HCT116 (cell line): ENCODE data around the gene ELOVL5. TPM values are rescaled to one million over a fixed set of nuclear protein-coding genes. Genes with fewer than 3 reads are reported as not detected.

Source experiments
- ATAC-seq: fragments of 200-7000 bp; cut with Tn5 transposase; 2 replicates; pipeline ENCODE4 v1.9.1; 2020; ENCODE audit warnings: mild to moderate bottlenecking, moderate library complexity
- BruUV-seq: library from RNA; stranded (reverse); fragments of 400-500 nt; replicated peaks from 2 replicates; lab custom pipeline; 2021; lab: Mats Ljungman, UMichigan
- CTCF ChIA-PET: fragments of 300-600 bp; sonication (Branson Sonifier 250); formaldehyde crosslinking; loops from one replicate; lab custom pipeline; 2021; ENCODE audit warnings: antibody characterized with exemption; lab: Charles Lee
- POLR2A ChIA-PET: fragments of 300-600, 350-600 bp; sonication (Branson Sonifier 250); formaldehyde crosslinking; loops from one replicate; lab custom pipeline; 2021; ENCODE audit warnings: antibody characterized with exemption; lab: Charles Lee
- RAD21 ChIA-PET, 2 experiments: fragments of 300-600 bp; sonication (Branson Sonifier 250); formaldehyde crosslinking; loops; one replicate each; lab custom pipeline; 2023; ENCODE audit warnings: low total read pairs in 2 of 2; ENCODE audit not compliant: uncharacterized antibody in 2 of 2, unreplicated experiment in 2 of 2, low non-redundant PET in 1 of 2; lab: Charles Lee
- DNase-seq: peaks from one replicate; pipeline ENCODE4 v3.0.0-alpha.2; 2010; ENCODE audit warnings: low read depth, low spot score
- H2AFZ ChIP-seq: fragments of 200-600 bp; shearing (Covaris generic), sonication (generic); 2 replicates; pipeline ENCODE4 v1.6.1; 2017; ENCODE audit warnings: low read depth, mixed run types, mixed read lengths, antibody characterized with exemption, low read length; ENCODE audit not compliant: poor library complexity, severe bottlenecking
- H3K27ac ChIP-seq: 2 replicates; pipeline ENCODE4 v1.5.1; 2012; ENCODE audit warnings: low read depth, low read length
- H3K27me3 ChIP-seq: fragments of 200-600 bp; sonication (generic); 2 replicates; pipeline ENCODE4 v1.6.1; 2016; ENCODE audit warnings: mixed run types, low read length, mixed read lengths; ENCODE audit not compliant: insufficient read depth
- H3K36me3 ChIP-seq, 2 experiments: fragments of 200-500 bp in 1 of 2; fragments of 200-600 bp in 1 of 2; sonication (Bioruptor generic) in 1 of 2; sonication (generic) in 1 of 2; 2 replicates each; pipeline versions ENCODE4 v1.5.1 to v1.6.1; 2014 to 2016; ENCODE audit warnings: low read length in 2 of 2, inconsistent platforms in 1 of 2, mixed read lengths in 1 of 2, mixed run types in 1 of 2; ENCODE audit not compliant: insufficient read depth in 2 of 2, control insufficient read depth in 1 of 2
- H3K4me1 ChIP-seq, 2 experiments: fragments of 200-600 bp in 1 of 2; sonication (generic) in 1 of 2; 2 replicates each; pipeline versions ENCODE4 v1.5.1 to v1.6.1; 2012 to 2017; ENCODE audit warnings: low read length in 2 of 2, inconsistent platforms in 1 of 2, mild to moderate bottlenecking in 1 of 2, mixed read lengths in 1 of 2, mixed run types in 1 of 2, moderate library complexity in 1 of 2; ENCODE audit not compliant: insufficient read depth in 2 of 2, control insufficient read depth in 1 of 2
- H3K4me2 ChIP-seq: fragments of 200-600 bp; sonication (generic); 2 replicates; pipeline ENCODE4 v1.6.1; 2017; ENCODE audit warnings: mixed run types, low read length, mixed read lengths
- H3K4me3 ChIP-seq, 2 experiments: fragments of 200-600 bp in 1 of 2; sonication (generic) in 1 of 2; replicated peaks in 1 of 2; 2 replicates each; pipeline ENCODE4 v1.5.1; 2011 to 2016; ENCODE audit warnings: low read length in 2 of 2, control low read depth in 1 of 2, low read depth in 1 of 2, mild to moderate bottlenecking in 1 of 2, mixed read lengths in 1 of 2, mixed run types in 1 of 2
- H3K79me2 ChIP-seq: fragments of 200-600 bp; sonication (generic); 2 replicates; pipeline ENCODE4 v1.6.1; 2017; ENCODE audit warnings: mild to moderate bottlenecking, mixed run types, low read length, moderate library complexity, mixed read lengths; ENCODE audit not compliant: insufficient read depth
- H3K9ac ChIP-seq: fragments of 200-600 bp; sonication (generic); 2 replicates; pipeline ENCODE4 v1.6.1; 2016; ENCODE audit warnings: low read length, mixed read lengths
- H3K9me2 ChIP-seq: fragments of 200-600 bp; sonication (generic), shearing (Covaris generic); 2 replicates; pipeline ENCODE4 v1.6.1; 2017; ENCODE audit warnings: mixed run types, mild to moderate bottlenecking, moderate library complexity; ENCODE audit not compliant: insufficient read depth
- H3K9me3 ChIP-seq, 2 experiments: fragments of 200-500 bp in 1 of 2; fragments of 200-600 bp in 1 of 2; sonication (Bioruptor generic) in 1 of 2; sonication (generic) in 1 of 2; 2 replicates each; pipeline ENCODE4 v1.6.1; 2014 to 2017; ENCODE audit warnings: low read length in 2 of 2, mixed read lengths in 2 of 2, inconsistent platforms in 1 of 2, low read depth in 1 of 2, mild to moderate bottlenecking in 1 of 2, mixed run types in 1 of 2, moderate library complexity in 1 of 2; ENCODE audit not compliant: control insufficient read depth in 1 of 2, insufficient read depth in 1 of 2
- H4K20me1 ChIP-seq: fragments of 200-600 bp; sonication (generic), shearing (Covaris generic); 2 replicates; pipeline ENCODE4 v1.6.1; 2017; ENCODE audit warnings: mixed run types, mild to moderate bottlenecking, moderate library complexity; ENCODE audit not compliant: insufficient read depth
- ELF1 ChIP-seq: IDR thresholded peaks from 2 replicates; pipeline ENCODE4 v1.6.1; 2012; ENCODE audit warnings: low read depth, borderline replicate concordance
- EZH2phosphoT487 ChIP-seq: fragments of 200-600 bp; IDR thresholded peaks from 2 replicates; pipeline ENCODE4 v1.6.1; 2018; ENCODE audit warnings: antibody characterized with exemption, borderline replicate concordance
- JUND ChIP-seq: IDR thresholded peaks from 2 replicates; pipeline ENCODE4 v1.6.1; 2012
- POLR2A ChIP-seq: IDR thresholded peaks from 2 replicates; pipeline ENCODE4 v1.7.0; 2011; ENCODE audit warnings: borderline replicate concordance; ENCODE audit not compliant: insufficient read depth, insufficient read length; ENCODE audit errors: extremely low read depth
- POLR2AphosphoS5 ChIP-seq: IDR thresholded peaks from 2 replicates; pipeline ENCODE4 v1.6.1; 2011; ENCODE audit warnings: mild to moderate bottlenecking, low read depth, low read length, moderate library complexity
- SIN3A ChIP-seq: IDR thresholded peaks from 2 replicates; pipeline ENCODE4 v1.6.1; 2012; ENCODE audit warnings: low read depth
- SP1 ChIP-seq: IDR thresholded peaks from 2 replicates; pipeline ENCODE4 v1.6.1; 2012; ENCODE audit warnings: low read depth
- TCF7L2 ChIP-seq: IDR thresholded peaks from 2 replicates; pipeline ENCODE4 v1.7.0; 2011; ENCODE audit warnings: borderline replicate concordance, inconsistent platforms; ENCODE audit not compliant: insufficient read depth, insufficient read length; ENCODE audit errors: extremely low read depth
- YY1 ChIP-seq: IDR thresholded peaks from 2 replicates; pipeline ENCODE4 v1.6.1; 2011; ENCODE audit warnings: low read length, low read depth, moderate library complexity, mild to moderate bottlenecking; ENCODE audit not compliant: insufficient replicate concordance; ENCODE audit errors: extremely low read depth
- ZNF274 ChIP-seq: fragments of 200-500 bp; sonication (Bioruptor generic); IDR thresholded peaks from 2 replicates; pipeline ENCODE4 v1.6.1; 2014; ENCODE audit warnings: mild to moderate bottlenecking, low read depth, low read length, inconsistent platforms
- intact Hi-C: fragments of 100-400 bp; cut with micrococcal nuclease; formaldehyde crosslinking; loops from 2 replicates; pipeline ENCODE4 v1.10.0; 2022
- total RNA-seq: library from RNA; stranded (reverse); gene quantifications from one replicate; pipeline ENCODE4 v1.2.1, GENCODE V29; 2021; ENCODE audit not compliant: unreplicated experiment
- TF ChIP-seq, protein P1 (sequence below): IDR thresholded peaks from 2 replicates; pipeline ENCODE4 v1.6.1; 2011; ENCODE audit warnings: mild to moderate bottlenecking, low read length, moderate library complexity; ENCODE audit not compliant: insufficient replicate concordance; ENCODE audit errors: extremely low read depth
- TF ChIP-seq, protein P2 (sequence below), 3 experiments: fragments of 200-600 bp in 1 of 3; sonication (generic) in 1 of 3; IDR thresholded peaks in 2 of 3; conservative IDR thresholded peaks in 1 of 3; 2 replicates each; pipeline ENCODE4 v1.5.1; 2012 to 2017; ENCODE audit warnings: low read depth in 2 of 3, low read length in 2 of 3, antibody characterized with exemption in 1 of 3, borderline replicate concordance in 1 of 3, control low read depth in 1 of 3, mild to moderate bottlenecking in 1 of 3, mixed read lengths in 1 of 3, mixed run types in 1 of 3, moderate library complexity in 1 of 3; ENCODE audit not compliant: insufficient read depth in 1 of 3

The ELOVL5 gene
- total RNA-seq, 1 experiment from 2014 or later: 85.3 TPM

DNA sequence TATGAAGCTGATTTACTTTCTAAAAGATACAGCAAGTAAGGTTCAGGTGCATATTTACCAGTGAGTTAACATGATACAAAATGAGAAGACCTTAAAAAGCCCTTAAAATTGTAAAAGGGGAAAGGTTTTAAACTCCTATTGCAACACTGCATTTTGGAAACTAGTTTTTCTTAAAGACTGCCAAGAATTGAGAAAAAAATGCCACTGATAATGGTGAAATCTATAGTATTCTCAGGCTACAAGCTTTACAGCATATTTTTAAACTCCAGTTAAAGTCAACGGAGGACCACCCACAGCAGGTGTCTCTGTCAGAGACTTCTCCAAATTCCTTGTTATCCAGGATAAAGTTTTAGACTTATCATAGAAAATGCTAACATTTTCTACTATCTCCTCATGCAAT lies 53.6 kb downstream of the ELOVL5 start:
- H3K4me1 ChIP-seq: no peaks in the 10 kb centered on the region
- no peak overlapping the region for H3K4me2 ChIP-seq
- H3K36me3 ChIP-seq: no peaks in the 10 kb centered on the region
- H3K27ac ChIP-seq: no peak overlapping the region
- no peak overlapping the region for H3K4me3 ChIP-seq
- ATAC-seq: no peak
- ChIA-PET RAD21 (no interaction called here), POLR2A (no interaction called here), CTCF (no interaction called here)
- no peak overlapping the region for H3K9ac ChIP-seq
- H3K9me2 ChIP-seq: no peaks in the 10 kb centered on the region
- DNase-seq: no peak
- H3K9me3 ChIP-seq: no peaks in the 10 kb centered on the region
- H3K79me2 ChIP-seq: peaks cover 42% of the 10 kb centered on the region
- no TSS peak for BruUV-seq
- H2AFZ ChIP-seq: no peak overlapping the region
- no peaks in the 10 kb centered on the region for H3K27me3 ChIP-seq
- intact Hi-C loops: no loop called here
- H4K20me1 ChIP-seq: no peaks in the 10 kb centered on the region
- TF ChIP-seq YY1 (no peak), POLR2AphosphoS5 (no peak), SIN3A (no peak), ELF1 (no peak), TCF7L2 (no peak), ZNF274 (no peak), SP1 (no peak), EZH2phosphoT487 (no peak), JUND (no peak), POLR2A (no peak)
- TF ChIP-seq, protein P1, sequence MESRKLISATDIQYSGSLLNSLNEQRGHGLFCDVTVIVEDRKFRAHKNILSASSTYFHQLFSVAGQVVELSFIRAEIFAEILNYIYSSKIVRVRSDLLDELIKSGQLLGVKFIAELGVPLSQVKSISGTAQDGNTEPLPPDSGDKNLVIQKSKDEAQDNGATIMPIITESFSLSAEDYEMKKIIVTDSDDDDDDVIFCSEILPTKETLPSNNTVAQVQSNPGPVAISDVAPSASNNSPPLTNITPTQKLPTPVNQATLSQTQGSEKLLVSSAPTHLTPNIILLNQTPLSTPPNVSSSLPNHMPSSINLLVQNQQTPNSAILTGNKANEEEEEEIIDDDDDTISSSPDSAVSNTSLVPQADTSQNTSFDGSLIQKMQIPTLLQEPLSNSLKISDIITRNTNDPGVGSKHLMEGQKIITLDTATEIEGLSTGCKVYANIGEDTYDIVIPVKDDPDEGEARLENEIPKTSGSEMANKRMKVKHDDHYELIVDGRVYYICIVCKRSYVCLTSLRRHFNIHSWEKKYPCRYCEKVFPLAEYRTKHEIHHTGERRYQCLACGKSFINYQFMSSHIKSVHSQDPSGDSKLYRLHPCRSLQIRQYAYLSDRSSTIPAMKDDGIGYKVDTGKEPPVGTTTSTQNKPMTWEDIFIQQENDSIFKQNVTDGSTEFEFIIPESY: no peak
- TF ChIP-seq, protein P2, sequence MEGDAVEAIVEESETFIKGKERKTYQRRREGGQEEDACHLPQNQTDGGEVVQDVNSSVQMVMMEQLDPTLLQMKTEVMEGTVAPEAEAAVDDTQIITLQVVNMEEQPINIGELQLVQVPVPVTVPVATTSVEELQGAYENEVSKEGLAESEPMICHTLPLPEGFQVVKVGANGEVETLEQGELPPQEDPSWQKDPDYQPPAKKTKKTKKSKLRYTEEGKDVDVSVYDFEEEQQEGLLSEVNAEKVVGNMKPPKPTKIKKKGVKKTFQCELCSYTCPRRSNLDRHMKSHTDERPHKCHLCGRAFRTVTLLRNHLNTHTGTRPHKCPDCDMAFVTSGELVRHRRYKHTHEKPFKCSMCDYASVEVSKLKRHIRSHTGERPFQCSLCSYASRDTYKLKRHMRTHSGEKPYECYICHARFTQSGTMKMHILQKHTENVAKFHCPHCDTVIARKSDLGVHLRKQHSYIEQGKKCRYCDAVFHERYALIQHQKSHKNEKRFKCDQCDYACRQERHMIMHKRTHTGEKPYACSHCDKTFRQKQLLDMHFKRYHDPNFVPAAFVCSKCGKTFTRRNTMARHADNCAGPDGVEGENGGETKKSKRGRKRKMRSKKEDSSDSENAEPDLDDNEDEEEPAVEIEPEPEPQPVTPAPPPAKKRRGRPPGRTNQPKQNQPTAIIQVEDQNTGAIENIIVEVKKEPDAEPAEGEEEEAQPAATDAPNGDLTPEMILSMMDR (IDR thresholded peaks at IDR 0.05 in 2 of 3, conservative IDR thresholded peaks at IDR 0.05 in 1 of 3; ENCODE audit: borderline replicate concordance in 1 of 3, insufficient read depth in 1 of 3, low read depth in 2 of 3, low read length in 2 of 3): no peak
